Renal cortex interstitium (tissue), 11 donors: ENCODE data around the gene NEDD4L. TPM values are rescaled to one million over a fixed set of nuclear protein-coding genes. Genes with fewer than 3 reads are reported as not detected.

Experiments used
- DNase-seq, 11 donors: peaks; one replicate each; pipeline ENCODE4 v3.0.0-alpha.2; 2013; ENCODE audit warnings: low read depth in 9 of 11, low spot score in 4 of 11; ENCODE audit errors: extremely low read depth in 1 of 11
- polyA plus RNA-seq, 3 donors: library from polyadenylated mRNA; unstranded; fragments of 120-200 nt; gene quantifications; one replicate each; pipeline ENCODE4 v1.2.1, GENCODE V29; 2013; ENCODE audit not compliant: insufficient read length in 3 of 3

The NEDD4L gene
- polyA plus RNA-seq, 3 donors: 106 to 169 (median 131) TPM

DNA sequence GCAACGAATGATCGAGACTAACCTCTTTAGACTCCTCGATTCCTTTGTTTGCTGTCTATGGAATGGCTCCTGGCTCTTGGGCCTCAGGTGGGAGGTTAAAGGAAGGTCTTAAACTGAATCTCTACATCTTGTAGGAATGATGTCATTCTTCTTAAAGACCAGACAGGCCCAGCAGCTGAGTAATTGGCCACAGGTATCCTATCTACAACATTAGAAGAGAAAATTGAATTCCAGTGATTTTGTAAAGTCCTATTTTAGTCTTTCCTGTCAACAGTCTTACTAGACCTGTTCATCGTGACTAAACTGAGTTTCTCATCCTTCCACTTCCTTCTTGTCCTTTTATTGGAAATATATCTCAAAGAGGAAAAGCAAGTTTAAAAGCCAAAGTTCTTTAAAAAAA lies 310.0 kb downstream of the NEDD4L start:
- no peak for DNase-seq

DNA sequence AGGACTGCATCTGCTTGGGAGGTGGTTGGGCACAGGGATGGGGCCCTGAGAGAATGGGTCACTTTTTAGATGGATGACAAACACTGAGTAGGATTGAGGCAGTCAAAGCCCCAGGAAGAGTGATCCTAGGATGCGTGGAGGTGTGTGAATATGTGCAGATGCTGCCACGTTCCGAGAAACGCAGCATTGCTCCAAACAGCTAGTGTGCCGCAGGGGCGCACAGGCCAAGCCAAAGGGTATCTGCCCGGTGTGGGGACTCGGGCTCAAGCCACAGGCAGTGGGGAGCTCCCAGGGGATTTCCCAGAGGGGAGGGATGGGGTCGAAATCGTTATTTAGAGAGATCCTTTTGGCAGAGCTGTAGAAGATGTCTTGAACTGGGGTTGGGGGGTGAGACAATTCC lies 310.8 kb downstream of the NEDD4L start:
- no peak for DNase-seq

DNA sequence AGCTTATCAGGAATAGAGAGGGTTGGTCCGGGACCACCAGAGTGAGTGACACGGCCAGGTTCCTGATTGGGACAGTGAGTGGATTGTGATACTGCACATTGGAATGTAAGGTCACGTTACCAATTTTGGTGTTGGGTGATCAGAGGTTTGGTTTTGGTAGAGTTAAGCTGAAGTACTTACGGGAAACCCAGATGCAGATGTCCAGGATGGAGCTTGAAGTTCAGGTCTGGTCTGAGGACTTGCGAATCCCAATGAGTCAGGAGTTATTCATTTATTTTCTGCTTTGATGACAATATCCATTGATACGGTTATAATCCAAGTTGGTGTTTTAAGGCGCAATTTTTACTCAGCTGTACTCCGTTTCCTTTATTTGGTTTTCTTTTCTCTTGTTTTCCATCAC lies 311.2 kb downstream of the NEDD4L start:
- DNase-seq: no peak

DNA sequence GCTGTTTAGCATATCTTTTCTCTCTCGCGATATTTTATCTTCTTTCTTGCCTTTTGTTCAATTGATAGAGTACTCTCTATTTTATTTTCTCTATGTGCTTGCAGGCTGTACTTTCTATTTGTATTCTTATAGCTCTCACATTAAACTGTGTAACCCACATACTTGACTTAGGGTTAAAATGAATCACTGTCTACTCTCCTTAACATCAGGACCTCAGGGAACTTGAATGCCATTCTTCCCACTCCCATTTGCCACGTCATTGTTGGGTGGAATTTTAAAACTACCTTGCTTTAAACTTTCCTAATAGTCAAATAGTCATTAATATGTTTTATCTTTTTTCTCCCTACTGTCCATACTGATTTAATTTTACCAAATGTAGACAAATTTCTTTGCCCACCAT lies 315.2 kb downstream of the NEDD4L start:
- no peak for DNase-seq

DNA sequence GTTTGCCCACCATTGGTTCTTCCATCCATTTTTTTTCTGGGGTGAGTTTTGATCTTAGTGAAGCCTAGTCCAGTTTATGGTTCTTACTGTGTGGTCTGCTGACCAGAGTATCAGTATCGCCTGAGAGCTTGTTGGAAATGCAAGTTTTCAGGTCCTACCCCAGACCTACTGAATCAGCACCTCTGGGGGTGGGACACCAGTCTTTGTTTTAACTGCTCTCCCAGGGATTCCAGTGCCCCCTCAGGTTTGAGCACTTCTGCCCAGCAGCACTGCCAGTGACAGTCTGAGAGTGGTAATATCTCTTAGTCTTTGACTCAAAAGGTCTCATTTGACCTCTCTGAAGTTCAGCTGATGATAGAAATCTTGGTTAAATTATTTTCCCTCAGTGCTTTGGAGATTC lies 315.6 kb downstream of the NEDD4L start:
- no peak for DNase-seq

DNA sequence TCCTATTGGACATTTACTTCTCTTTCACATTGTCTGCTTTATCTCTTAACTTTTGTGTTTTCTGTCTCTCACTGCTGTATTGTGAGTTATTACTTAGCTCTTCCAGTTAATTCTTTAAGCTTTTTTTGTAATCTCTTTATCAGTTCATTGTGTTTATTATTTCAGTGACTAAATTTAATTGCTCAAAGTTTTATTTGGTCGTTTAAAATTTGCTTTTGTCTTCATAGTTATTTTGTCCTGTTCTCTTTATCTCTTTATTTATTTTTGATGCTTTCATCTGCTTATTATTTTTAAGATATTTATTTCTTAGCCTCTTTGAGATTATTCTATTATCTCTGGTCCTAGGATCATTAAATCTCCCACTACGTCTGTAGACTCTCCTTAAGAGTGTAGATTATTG lies 316.3 kb downstream of the NEDD4L start:
- DNase-seq: no peak

DNA sequence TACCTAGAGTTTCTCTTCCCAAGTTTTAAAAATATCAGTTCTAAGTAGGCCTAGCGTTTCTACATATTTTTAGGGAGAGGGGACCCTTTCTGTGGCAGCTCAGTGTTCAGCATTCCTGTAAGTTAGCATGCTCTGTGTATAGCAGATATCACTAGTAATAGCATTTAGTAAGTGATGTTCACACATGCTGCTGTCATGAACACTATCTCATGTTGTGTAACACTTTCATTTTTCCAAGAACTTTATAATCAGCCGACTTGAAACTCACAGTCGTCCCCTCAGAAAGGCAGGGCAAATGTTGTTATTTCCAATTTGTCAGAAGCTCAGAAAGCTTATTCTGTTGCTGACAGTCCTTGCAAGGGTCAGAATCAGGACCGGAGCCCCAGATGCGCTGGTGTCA lies 317.2 kb downstream of the NEDD4L start:
- no peak for DNase-seq

DNA sequence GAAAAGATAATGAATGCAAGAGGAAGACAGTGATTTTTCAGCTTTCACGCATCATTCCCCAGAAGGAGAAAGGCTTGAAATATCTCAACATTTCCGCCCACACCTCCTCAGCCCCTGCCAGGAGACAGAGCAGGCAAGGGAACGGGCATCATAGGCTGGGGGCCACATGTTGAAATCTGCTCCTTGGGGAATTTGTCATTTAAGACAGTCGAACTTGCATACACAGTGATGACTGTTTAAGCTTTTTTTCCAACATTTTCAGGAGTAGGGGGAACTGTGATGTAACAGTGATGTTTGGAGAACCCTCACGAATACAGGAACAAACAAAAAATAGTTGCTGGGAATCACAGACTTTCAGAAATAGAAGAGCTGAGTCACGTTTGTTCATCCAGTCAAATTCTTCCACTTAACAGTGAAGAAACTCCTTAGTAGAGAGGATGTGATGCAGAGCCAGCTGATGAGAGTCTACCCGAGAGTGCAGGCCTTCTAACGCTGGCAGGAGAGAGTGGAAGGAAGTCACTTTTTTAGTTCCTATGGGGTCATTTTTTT lies 318.1 kb downstream of the NEDD4L start:
- DNase-seq: no peak

DNA sequence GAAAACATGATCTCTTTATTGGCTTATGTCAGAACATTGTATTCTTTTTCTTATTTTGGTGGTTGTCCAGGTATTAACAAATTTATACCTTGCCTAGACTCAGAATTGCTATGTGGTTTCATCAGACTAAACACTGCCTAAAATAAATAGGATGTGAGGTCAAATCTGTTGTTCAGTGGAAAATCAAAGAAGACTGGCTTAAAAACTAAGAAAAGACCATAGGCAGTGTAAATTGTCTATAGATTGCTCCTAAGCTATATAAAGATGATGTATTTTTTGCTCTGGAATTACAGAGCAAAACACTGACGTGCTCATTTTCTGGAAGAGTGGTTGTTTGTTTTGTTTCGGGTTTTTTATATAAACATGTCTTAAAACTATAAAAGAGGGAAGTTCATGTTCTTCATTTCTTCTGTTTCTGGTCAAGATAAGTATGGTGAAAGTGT lies 318.8 kb downstream of the NEDD4L start:
- no peak for DNase-seq

DNA sequence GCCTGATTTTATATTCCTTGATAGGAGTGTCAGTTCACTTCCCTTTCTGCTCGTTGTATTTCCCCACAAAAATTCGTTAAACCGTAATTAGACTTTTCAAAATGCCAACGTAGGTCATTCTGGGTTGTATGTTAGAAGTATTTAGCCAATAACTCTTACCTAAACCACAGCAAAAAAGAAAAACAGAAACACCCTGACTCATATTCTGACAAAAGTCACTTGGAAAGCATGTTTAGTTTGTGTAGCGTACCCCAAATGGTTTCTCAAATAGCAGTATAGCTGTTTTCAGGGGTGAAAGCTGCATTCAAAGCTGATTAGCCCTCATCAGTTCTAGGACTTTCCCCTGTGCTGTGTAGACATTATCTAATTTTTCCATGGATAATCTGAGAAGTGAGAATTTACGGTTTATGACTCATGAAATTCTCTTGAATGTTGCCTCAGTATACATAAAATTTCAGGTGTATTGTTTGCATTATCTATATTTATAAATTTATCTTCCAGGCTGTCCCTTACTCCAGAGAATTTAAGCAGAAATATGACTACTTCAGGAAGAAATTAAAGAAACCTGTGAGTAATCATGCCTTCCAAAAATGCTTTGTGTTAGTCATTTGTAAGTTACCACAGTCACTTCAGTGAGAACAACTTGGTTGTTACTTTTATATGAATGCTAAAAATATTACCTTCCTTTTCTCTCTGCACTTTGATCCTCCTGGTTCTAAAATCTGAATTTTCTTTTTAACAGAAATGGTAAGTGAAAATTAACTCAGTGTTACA lies 319.9 kb downstream of the NEDD4L start:
- no peak for DNase-seq

DNA sequence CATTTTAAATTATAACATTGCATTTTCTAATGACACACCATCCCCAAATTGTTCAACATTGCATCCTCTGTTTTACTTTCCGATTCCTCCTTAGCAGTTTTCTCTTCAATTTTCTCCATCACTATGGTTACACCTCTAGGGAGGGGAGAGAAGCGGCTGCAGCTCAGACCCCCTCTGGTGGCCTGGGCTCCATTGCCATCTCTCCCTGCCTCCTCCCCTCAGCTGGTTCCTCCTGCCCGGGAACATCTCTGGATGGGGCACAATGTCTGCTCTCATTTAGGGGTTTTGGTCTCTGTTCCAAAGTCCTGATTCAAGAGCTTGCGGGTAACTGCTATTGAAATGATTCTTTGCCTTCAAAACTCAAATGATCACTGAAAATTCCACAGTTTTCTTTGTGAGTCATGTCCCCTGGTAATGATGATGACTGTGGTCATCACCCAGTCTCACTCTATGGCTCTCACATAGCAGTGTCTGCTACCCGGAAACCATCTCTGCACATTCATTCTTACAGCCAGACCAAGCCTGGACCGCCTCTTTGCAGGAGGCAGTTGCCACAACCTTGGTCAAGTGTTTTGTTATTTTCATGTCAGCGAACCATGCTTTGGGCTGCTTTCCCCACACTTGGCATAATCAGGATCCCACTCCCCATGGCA lies 321.0 kb downstream of the NEDD4L start:
- DNase-seq: no peak

DNA sequence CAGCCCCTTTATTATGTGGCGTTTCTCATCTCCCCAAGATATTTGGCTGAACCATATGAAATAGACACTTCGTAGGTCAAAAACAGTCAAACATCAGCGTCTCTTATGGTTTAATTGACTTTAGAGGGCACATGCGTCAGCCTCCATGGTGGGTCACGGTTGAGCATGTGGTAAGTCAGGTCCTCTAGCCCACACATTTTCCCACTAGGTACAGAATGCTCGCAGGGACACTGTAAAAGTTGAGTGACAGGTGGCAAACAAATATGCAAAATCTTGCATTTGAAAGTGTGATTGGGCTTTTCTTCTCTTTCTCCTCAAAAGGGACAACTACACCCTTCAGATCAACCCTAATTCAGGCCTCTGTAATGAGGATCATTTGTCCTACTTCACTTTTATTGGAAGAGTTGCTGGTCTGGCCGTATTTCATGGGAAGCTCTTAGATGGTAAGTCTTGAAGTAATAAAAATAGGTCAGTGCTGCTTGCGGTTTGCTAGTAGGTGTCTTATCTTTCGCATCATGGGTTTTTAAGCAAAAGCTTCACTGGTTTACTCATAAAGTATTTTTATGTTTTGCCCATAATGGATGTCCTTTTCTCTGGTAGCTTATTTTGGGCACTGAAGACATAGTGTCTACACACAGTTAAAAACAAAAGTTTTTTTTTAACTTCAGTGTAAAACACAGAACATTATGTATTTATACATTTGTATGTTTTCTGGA lies 323.6 kb downstream of the NEDD4L start:
- no peak for DNase-seq

DNA sequence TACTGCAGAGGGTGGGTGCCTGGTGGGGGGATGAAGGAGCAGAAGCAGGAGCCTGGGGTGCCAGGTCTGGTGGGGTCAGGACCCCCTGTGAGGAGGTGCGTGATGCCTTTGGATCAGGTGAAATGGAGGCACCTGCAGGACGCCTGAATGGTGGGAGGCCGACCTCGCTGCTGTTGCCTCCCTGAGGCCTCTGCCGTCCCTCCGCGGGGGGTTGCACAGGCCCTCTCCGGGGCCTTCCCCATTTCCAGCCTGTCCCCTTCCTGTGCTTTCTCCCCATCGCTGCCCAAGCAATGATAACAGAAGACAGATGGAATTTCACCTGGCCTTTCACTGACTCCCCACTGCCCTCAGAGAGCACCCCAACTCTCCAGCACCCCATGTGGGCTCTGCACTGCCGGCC lies 325.6 kb downstream of the NEDD4L start:
- no peak for DNase-seq

DNA sequence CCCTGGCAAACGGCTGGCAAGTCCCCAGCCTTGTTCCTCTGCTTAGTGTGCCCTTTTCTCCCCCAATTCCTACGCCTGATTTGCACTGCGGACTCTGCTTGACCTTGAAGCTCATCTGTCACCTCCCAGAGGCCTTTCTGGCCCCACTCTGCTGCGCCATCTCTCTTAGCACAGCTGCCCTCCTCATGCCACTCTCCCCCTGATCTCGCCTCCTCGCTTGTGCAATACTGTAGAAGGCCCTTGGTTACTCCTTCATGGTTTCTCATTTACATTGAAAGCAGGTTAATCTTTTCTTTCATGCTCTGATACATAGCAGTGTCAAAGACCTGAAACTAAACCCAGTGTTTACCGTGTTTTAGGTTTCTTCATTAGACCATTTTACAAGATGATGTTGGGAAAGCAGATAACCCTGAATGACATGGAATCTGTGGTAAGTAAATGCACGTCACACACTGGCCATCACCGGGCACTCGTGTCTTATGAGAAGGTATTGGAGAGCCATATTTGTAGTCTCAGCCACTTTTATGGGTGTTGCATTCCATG lies 326.1 kb downstream of the NEDD4L start:
- peak in 1 of 11 donors; percentile 29 for DNase-seq

DNA sequence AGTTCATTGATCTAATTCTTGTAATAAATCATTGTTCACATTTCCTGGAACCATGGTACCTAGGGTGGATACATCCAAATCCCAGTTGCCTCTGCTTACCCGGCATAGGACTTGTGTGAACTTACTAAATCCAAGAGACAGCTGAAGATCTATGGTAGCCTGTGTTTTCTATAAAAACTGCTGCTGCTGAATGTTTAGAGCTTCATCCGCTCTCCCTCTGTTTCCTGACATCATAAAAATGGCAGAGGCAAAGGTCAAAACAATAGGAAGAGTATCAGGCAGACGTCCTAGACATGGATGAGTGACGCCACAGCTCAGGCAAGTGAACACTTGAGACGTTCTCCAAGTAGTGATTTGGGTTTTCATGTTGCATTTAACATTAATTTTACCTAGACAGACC lies 326.6 kb downstream of the NEDD4L start:
- DNase-seq: no peak

DNA sequence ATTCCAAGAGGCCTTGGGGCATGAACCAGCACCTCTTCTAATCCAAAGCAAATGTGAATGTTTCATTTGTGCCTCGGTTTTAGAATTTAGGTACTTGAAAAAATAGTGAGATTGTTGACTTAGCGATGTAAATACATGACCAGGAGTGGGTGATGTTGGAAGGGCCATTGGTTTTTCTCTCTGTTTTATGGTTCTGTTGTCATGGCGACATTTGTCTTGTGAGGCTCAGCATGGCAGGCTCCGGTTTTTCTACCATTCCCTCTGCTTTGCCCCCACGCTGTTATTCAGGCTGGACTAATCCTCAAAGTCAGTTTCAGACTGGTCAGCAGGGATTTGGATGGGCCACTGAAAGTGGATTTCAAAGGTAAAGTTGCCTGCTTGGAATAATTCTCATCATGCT lies 329.5 kb downstream of the NEDD4L start:
- DNase-seq: no peak

DNA sequence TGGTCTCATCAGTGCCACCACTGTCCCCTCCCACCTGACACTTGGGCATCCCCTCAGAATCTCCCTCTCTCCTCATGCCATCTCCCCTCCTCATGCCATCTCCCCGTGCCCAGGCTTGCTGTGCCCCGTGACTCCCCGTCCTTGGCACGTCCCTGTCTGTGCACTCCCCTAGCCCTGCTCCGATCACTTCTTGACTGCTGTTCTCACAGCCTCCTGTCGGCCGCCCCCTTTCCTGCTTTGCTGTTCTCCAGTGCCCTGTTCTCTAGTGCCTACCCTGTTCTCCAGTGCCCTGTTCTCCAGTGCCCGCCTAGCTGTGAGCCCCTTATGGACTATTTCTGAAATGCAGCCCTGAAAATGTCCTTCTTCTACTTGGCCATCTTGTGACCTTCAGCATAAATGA lies 331.0 kb downstream of the NEDD4L start:
- no peak for DNase-seq

DNA sequence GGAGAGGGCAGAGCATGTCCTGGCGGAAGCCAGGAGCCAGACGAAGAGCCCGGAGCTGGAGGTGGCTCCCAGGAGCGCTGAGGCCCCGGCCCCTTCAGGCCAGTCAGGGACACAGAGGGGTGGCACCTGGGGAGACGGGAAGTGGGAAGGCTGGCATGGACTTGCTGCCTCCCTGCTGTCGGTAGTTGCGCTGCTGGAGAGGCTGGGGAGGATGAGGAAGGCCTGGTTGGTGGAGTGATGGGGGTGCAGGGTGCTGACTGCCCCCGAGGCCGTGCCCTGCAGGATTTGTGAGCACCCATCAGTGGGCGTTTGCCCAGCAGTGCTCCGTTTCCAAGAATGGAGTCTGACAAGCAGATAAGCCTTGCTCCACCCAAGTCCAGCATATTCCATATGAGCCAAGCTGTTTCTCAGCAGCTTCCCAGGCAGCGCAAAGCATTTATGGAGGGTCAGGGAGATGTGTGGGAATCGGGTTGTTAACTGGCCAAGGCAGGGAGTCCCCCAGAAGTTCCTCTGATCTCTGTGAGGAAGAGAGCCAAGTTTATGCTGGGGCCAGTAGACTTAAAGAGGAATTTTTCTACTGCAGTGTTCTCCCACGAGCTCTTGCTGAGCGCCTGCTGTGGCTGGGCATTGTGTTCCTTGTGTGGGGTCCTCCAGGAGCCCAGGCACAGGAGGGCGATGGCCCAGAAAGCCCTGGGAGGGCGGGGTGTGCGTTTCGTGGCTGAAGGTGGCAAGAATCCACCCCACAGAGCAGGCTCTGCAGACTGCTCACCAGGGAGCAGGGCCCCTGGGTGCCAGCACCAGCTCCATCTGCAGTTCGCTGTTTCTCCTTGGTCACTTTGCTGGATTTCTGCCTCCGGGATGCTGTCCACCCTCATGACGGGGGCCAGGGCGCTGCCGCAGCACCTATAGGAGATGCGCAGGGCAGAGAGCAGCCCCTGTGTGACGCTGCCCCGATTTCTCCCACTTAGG lies 334.7 kb downstream of the NEDD4L start:
- peak in 2 of 11 donors; percentile 63 to 66 for DNase-seq

DNA sequence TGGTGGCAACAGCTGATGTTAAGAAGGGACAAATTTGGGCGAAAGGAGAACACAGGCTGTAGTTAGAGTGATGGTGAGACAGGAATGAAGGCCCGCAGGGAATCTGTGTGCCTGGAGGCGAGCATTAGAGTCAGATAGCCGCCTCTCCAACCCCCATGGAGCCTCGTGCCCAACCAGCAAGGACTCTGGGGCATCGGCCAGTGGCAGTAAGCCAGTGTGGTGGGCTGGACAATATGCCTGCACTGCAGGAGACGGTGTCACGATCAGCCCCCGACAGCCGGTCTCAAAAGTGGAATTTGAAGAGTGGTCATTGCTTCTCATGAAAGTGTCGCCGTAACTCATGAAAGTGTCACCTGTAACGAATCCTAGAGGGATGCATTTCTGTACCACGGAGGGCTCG lies 335.4 kb downstream of the NEDD4L start:
- no peak for DNase-seq
